ENCODE measurements around the gene PROCA1.

DNA sequence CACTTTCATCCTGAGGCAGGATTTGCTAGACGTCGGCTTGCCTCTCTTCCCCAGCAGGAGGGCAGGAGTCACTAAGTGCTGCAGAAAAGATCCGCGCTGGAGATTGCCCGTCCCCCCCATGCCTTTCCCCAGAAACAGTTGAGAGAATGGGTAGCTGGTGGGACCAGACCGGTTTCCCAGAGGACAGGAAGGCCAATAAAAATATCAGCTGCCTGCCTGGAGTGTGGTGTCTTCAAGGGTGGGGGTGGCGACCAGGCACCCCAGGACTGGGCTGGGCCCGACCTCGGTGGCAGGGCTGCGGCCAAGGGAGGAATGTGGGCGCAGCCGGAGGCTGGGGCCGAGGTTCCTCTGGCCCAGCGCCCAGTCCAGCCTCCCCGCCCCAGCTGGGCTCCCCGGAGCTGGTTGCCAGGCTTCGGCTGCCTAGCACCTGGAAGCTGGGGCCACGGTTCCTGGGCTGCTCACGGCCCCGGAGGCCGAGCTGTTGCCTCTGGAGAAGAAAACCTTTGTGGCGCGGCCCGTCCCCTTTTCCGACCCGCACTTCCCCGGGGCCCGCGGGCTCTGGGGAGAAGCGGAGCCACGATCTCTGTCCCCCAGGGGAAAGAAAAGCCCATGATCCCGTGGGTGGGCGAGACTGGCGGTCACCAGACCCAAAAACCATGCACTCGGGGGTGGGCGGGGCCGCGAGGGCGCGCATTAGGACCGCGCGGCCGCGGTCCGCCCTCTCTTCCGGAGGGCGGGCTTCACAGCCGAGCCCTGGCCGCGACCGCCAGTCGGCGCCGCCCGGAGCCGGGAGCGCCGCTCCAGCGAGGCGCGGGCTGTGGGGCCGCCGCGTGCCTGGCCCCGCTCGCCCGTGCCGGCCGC is 31.8 kb upstream of the PROCA1 start, which contains the start of gene TRAF4:
- TF ChIP-seq, protein P1, sequence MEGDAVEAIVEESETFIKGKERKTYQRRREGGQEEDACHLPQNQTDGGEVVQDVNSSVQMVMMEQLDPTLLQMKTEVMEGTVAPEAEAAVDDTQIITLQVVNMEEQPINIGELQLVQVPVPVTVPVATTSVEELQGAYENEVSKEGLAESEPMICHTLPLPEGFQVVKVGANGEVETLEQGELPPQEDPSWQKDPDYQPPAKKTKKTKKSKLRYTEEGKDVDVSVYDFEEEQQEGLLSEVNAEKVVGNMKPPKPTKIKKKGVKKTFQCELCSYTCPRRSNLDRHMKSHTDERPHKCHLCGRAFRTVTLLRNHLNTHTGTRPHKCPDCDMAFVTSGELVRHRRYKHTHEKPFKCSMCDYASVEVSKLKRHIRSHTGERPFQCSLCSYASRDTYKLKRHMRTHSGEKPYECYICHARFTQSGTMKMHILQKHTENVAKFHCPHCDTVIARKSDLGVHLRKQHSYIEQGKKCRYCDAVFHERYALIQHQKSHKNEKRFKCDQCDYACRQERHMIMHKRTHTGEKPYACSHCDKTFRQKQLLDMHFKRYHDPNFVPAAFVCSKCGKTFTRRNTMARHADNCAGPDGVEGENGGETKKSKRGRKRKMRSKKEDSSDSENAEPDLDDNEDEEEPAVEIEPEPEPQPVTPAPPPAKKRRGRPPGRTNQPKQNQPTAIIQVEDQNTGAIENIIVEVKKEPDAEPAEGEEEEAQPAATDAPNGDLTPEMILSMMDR (IDR thresholded peaks at IDR 0.05): peak in 2 of 3 donors; percentile 54 to 71
- peak; percentile 96 for TF ChIP-seq POLR2A (IDR thresholded peaks at IDR 0.05)

All from ovary (tissue), 3 donors.